GM21390 (cell line): ENCODE results near the gene MVK.

Experiments
- ATAC-seq: cut with Tn5 transposase; IDR thresholded peaks from one replicate; pipeline ENCODE4 v1.9.1; 2021; ENCODE audit not compliant: unreplicated experiment

MVK gene

GRCh38 chr12:109605599-109606228 is 32.1 kb downstream of the MVK start:
- ATAC-seq = no peak

- no peak for ATAC-seq
These were observed 32.9 kb downstream of the MVK start for GRCh38 chr12:109606320-109607028.

- no peak for ATAC-seq
These were observed 34.0 kb downstream of the MVK start for GRCh38 chr12:109607618-109608017.

- no peak for ATAC-seq
These were observed 34.7 kb downstream of the MVK start for GRCh38 chr12:109608270-109608669.

- no peak for ATAC-seq
These were observed 35.2 kb downstream of the MVK start for GRCh38 chr12:109608793-109609192.

- ATAC-seq = no peak
These were observed 35.7 kb downstream of the MVK start for GRCh38 chr12:109609342-109609741.

GRCh38 chr12:109610523-109610922 is 36.9 kb downstream of the MVK start:
- ATAC-seq = no peak

GRCh38 chr12:109611223-109611622 is 37.6 kb downstream of the MVK start:
- ATAC-seq = no peak

- no peak for ATAC-seq
These were observed 38.4 kb downstream of the MVK start for GRCh38 chr12:109612003-109612402.

GRCh38 chr12:109612975-109613502 is 39.4 kb downstream of the MVK start:
- no peak for ATAC-seq

GRCh38 chr12:109613649-109614455 is 40.3 kb downstream of the MVK start:
- no peak for ATAC-seq

GRCh38 chr12:109615556-109616229 is 42.1 kb downstream of the MVK start:
- no peak for ATAC-seq

- no peak for ATAC-seq
These were observed 43.9 kb downstream of the MVK start for GRCh38 chr12:109617491-109617890.

GRCh38 chr12:109618082-109618481 is 44.5 kb downstream of the MVK start:
- no peak for ATAC-seq

- ATAC-seq = no peak
These were observed 45.5 kb downstream of the MVK start for GRCh38 chr12:109619002-109619604.

- no peak for ATAC-seq
These were observed 47.7 kb downstream of the MVK start for GRCh38 chr12:109621211-109621694.

- ATAC-seq = no peak
These were observed 48.3 kb downstream of the MVK start for GRCh38 chr12:109621901-109622364.

GRCh38 chr12:109624467-109624866 is 50.9 kb downstream of the MVK start:
- ATAC-seq = no peak

- ATAC-seq = no peak
These were observed 51.6 kb downstream of the MVK start for GRCh38 chr12:109625131-109625559.

- ATAC-seq = no peak
These were observed 52.3 kb downstream of the MVK start for GRCh38 chr12:109625749-109626377.
